Stimulated activated CD4-positive, alpha-beta T cell treated with anti-CD3 and anti-CD28 coated beads, Interleukin-12 subunit alpha, Interleukin-12 subunit beta, amount 100 ng/mL, for 48 hours (primary cell): Measurements from ENCODE around the gene CYB561A3.
A peak's percentile ranks its signal among the peaks of the same experiment; 100 is the strongest.

ENCODE experiments used
- DNase-seq, 3 donors: peaks; one replicate each; pipeline ENCODE4 v3.0.0-alpha.2; 2020; ENCODE audit warnings: low read depth in 2 of 3, low spot score in 1 of 3

CYB561A3 gene

GRCh38 chr11:61369372-61370348 is 8.0 kb upstream of the CYB561A3 start:
- no peak for DNase-seq

GRCh38 chr11:61368646-61369045 is 7.0 kb upstream of the CYB561A3 start:
- no peak for DNase-seq

GRCh38 chr11:61367406-61367805 is 5.7 kb upstream of the CYB561A3 start:
- DNase-seq = no peak

- DNase-seq = no peak
These were observed 2.5 kb upstream of the CYB561A3 start for GRCh38 chr11:61364012-61364675.

GRCh38 chr11:61362542-61362875 is 827 bp upstream of the CYB561A3 start:
- DNase-seq = peak in 2 of 3 donors; percentile 8 to 11

- no peak for DNase-seq
These were observed 393 bp downstream of the CYB561A3 start for GRCh38 chr11:61361237-61361740.

- DNase-seq = no peak
These were observed 2.2 kb downstream of the CYB561A3 start for GRCh38 chr11:61359516-61359915.

- DNase-seq = no peak
These were observed 3.1 kb downstream of the CYB561A3 start for GRCh38 chr11:61358566-61358965.

- DNase-seq = no peak
These were observed 3.8 kb downstream of the CYB561A3 start for GRCh38 chr11:61357894-61358239.

- no peak for DNase-seq
These were observed 4.3 kb downstream of the CYB561A3 start for GRCh38 chr11:61357233-61357893.

GRCh38 chr11:61356706-61357105 is 5.0 kb downstream of the CYB561A3 start:
- no peak for DNase-seq

- DNase-seq = no peak
These were observed 7.5 kb downstream of the CYB561A3 start for GRCh38 chr11:61354208-61354607.

- no peak for DNase-seq
These were observed 8.3 kb downstream of the CYB561A3 start for GRCh38 chr11:61353131-61354067.

- no peak for DNase-seq
These were observed 9.6 kb downstream of the CYB561A3 start for GRCh38 chr11:61352038-61352437.

- DNase-seq = no peak
These were observed 10.9 kb downstream of the CYB561A3 start for GRCh38 chr11:61350803-61351202.

- no peak for DNase-seq
These were observed 11.3 kb downstream of the CYB561A3 start for GRCh38 chr11:61350336-61350735.

- no peak for DNase-seq
These were observed 11.8 kb downstream of the CYB561A3 start for GRCh38 chr11:61349916-61350315.

- DNase-seq = no peak
These were observed 12.4 kb downstream of the CYB561A3 start for GRCh38 chr11:61349189-61349751.

GRCh38 chr11:61347916-61348461 is 13.7 kb downstream of the CYB561A3 start:
- no peak for DNase-seq
